ENCODE data around the gene KRT80.

Gene KRT80

GRCh38 chr12:52198454-52199215, 6.8 kb upstream of the KRT80 start:
- no peak for DNase-seq (ENCODE audit: low spot score)

GRCh38 chr12:52197371-52198231, 5.8 kb upstream of the KRT80 start:
- DNase-seq (ENCODE audit: low spot score) = no peak

- no peak for DNase-seq (ENCODE audit: low spot score)
These were observed 3.4 kb upstream of the KRT80 start for GRCh38 chr12:52195065-52195730.

- DNase-seq (ENCODE audit: low spot score) = no peak
These were observed 2.2 kb upstream of the KRT80 start for GRCh38 chr12:52193991-52194390.

- no peak for DNase-seq (ENCODE audit: low spot score)
These were observed 1.7 kb upstream of the KRT80 start for GRCh38 chr12:52193532-52193931.

- no peak for DNase-seq (ENCODE audit: low spot score)
These were observed 719 bp downstream of the KRT80 start for GRCh38 chr12:52190860-52191729.

GRCh38 chr12:52189376-52190174, 2.2 kb downstream of the KRT80 start:
- peak; percentile 73 for DNase-seq (ENCODE audit: low spot score)

GRCh38 chr12:52188658-52189057, 3.2 kb downstream of the KRT80 start:
- DNase-seq (ENCODE audit: low spot score) = no peak

- no peak for DNase-seq (ENCODE audit: low spot score)
These were observed 4.2 kb downstream of the KRT80 start for GRCh38 chr12:52187640-52188039.

- DNase-seq (ENCODE audit: low spot score) = no peak
These were observed 4.6 kb downstream of the KRT80 start for GRCh38 chr12:52187206-52187605.

- peak; percentile 81 for DNase-seq (ENCODE audit: low spot score)
These were observed 5.5 kb downstream of the KRT80 start for GRCh38 chr12:52186118-52186840.

- DNase-seq (ENCODE audit: low spot score) = no peak
These were observed 6.3 kb downstream of the KRT80 start for GRCh38 chr12:52185400-52185967.

GRCh38 chr12:52184813-52185212, 7.0 kb downstream of the KRT80 start:
- DNase-seq (ENCODE audit: low spot score) = no peak

- DNase-seq (ENCODE audit: low spot score) = no peak
These were observed 7.8 kb downstream of the KRT80 start for GRCh38 chr12:52183971-52184370.

- DNase-seq (ENCODE audit: low spot score) = no peak
These were observed 8.3 kb downstream of the KRT80 start for GRCh38 chr12:52183544-52183910.

- DNase-seq (ENCODE audit: low spot score) = no peak
These were observed 8.8 kb downstream of the KRT80 start for GRCh38 chr12:52182898-52183543.

GRCh38 chr12:52182384-52182783, 9.4 kb downstream of the KRT80 start:
- no peak for DNase-seq (ENCODE audit: low spot score)

- DNase-seq (ENCODE audit: low spot score) = peak; percentile 75
These were observed 10.1 kb downstream of the KRT80 start for GRCh38 chr12:52181746-52182145.

GRCh38 chr12:52180971-52181628, 10.7 kb downstream of the KRT80 start:
- DNase-seq (ENCODE audit: low spot score) = no peak

Data from AG20443 (cell line).